Choroid plexus epithelial cell (primary cell): ENCODE measurements around the gene TRIM3.

Source experiments
- DNase-seq: peaks from one replicate; pipeline ENCODE4 v3.0.0-alpha.2; 2010; ENCODE audit warnings: low read depth
- H3K4me3 ChIP-seq: 2 replicates; pipeline ENCODE4 v1.5.1; 2011; ENCODE audit warnings: low read depth, mild to moderate bottlenecking, control low read depth, low read length, moderate library complexity
- TF ChIP-seq, protein P1 (sequence below): conservative IDR thresholded peaks from 2 replicates; pipeline ENCODE4 v1.5.1; 2011; ENCODE audit warnings: low read depth, mild to moderate bottlenecking, control low read depth, inconsistent platforms, low read length, moderate library complexity

The TRIM3 gene

DNA sequence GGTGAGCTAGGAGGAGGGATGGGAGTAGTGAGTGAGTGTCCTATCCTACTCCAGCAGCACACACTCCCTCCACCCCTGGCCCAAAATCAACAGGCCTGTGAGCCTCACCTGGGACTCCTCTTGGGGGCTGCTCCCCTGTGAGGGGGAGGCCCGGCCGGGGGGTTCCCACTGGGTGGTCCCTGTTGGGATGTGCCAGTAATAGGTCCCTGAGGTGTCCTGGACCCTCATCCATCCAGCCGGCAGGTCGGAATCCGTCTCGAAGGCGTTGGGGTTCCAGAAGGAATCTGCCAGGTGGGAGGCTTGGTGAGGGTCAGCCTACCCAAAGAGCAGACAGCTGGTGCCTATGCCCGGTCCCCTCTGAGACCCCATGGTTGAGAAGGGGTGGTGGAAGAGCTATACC is 70.2 kb downstream of the TRIM3 start:
- TF ChIP-seq, protein P1, sequence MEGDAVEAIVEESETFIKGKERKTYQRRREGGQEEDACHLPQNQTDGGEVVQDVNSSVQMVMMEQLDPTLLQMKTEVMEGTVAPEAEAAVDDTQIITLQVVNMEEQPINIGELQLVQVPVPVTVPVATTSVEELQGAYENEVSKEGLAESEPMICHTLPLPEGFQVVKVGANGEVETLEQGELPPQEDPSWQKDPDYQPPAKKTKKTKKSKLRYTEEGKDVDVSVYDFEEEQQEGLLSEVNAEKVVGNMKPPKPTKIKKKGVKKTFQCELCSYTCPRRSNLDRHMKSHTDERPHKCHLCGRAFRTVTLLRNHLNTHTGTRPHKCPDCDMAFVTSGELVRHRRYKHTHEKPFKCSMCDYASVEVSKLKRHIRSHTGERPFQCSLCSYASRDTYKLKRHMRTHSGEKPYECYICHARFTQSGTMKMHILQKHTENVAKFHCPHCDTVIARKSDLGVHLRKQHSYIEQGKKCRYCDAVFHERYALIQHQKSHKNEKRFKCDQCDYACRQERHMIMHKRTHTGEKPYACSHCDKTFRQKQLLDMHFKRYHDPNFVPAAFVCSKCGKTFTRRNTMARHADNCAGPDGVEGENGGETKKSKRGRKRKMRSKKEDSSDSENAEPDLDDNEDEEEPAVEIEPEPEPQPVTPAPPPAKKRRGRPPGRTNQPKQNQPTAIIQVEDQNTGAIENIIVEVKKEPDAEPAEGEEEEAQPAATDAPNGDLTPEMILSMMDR = no peak
- no peak overlapping the region for H3K4me3 ChIP-seq
- DNase-seq = no peak

DNA sequence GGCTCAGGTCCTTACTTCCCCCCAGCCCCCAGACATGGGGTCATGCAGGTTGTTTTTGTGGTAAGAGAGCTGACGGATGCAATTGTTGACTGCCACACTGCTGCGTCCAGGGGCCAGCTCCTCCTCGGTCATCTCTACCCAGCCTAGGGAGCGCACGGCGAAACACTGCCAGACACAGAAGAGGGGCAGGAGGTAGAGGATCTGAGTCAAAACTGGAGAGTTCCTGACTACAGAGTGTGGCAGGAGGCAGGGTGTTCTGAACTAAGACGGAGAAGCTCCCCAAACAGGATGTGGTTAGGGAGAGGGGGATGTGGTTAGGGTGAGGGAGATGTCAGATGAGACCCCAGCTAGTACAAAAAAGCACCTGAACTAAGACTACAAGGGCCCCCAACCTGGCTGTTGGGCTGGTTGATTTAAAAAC is 71.2 kb downstream of the TRIM3 start:
- peak; percentile 39 for DNase-seq
- TF ChIP-seq, protein P1 = no peak
- H3K4me3 ChIP-seq = no peak overlapping the region

DNA sequence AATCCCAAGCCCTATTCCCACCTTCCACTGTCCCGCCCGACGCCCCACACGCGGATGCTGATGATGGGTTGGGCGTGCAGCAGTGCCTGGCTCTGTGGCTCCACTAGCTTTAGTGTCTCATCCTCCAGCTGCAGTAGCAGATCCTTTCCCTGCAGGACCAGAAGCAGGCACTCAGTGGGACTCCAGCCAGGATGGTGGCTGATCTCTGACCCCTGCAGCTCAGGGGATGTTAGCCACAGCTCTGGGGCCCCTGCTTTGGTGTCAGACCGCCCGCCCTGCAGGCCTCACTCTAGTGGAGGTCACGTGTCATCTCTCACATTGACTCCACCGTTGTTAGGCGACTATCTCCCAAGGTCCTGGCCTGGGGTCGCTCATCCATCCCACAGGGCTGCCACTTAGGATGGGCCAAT is 71.7 kb downstream of the TRIM3 start:
- TF ChIP-seq, protein P1 = no peak
- no peak overlapping the region for H3K4me3 ChIP-seq

DNA sequence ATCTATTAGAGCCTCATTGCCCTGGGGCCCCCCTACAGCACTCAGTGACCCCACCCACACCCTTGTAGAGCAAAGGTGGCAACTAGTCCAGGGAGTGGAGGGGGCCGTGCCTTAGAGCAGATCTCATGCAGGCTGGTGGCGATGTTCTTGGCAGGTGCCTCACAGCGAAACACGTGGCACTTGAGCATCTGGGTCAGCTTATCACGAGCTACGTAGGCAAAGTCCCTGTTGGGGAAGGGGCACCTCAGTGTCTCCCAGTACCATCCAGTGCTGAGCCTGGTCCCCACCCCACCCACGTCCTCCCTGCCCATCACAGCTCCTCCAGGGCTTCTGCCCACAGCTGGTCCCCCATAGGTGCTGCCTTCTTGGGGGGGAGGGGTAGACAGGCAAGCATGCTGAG is 72.3 kb downstream of the TRIM3 start:
- TF ChIP-seq, protein P1 = no peak
- DNase-seq = no peak
- no peak overlapping the region for H3K4me3 ChIP-seq

More for the DNA sequence above, 71.7 kb downstream of the TRIM3 start:
- no peak for DNase-seq

DNA sequence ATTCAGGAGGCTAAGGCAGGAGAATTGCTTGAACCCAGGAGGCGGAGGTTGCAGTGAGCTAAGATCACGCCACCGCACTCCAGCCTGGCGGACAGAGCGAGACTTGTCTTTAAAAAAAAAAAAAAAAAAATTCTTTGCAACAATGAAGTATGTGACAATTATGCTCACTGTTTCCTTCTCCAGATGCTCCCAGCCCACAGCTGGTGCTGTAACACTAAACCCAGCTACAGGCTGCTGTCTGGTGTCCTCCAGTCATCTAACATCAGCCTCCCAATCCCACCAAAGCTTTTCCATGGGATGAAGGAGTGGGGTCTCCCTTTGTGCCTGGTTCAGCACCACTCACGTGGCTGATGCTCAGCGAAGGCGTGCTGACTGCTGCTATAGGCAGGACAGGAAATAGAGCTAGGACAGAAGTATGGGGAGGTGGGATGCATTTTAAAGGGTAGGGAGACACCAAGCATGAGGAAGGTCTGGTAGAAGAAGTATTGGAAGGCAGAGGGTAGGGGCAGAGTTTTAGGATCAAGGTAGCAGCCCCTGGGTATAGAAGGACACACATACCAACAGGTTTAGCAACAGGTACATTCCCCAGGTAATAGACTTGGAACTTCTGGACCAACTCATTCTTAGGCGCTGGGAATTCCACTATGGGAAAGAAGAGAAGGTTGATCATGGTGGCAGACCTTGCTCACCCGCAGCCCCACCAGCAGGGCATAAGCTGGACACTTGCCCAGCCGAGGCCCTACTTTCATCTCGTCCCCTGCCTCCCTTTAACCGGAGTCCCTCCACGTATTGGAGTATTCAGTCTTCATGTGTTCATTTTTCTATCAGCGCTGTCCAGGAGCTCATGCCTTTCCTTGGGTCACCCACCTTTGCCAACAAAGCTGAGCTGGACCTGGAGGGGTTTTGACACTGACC is 73.1 kb downstream of the TRIM3 start:
- H3K4me3 ChIP-seq = no peak overlapping the region
- no peak for DNase-seq
- TF ChIP-seq, protein P1 = no peak
